Type B pancreatic cell (in vitro differentiated cells): ENCODE data around the gene TMPRSS4. TPM values are rescaled to one million over a fixed set of nuclear protein-coding genes. Genes with fewer than 3 reads are reported as not detected.

ENCODE experiments used
- DNase-seq: peaks from one replicate; pipeline ENCODE4 v3.0.0; 2021; ENCODE audit warnings: mixed read lengths; ENCODE audit not compliant: unreplicated experiment; ENCODE audit errors: extremely low spot score
- H3K27ac Mint-ChIP-seq: 2 replicates; pipeline ENCODE4 v1.8.0; 2021; ENCODE audit warnings: mild to moderate bottlenecking, mixed read lengths
- H3K27me3 Mint-ChIP-seq: 2 replicates; pipeline ENCODE4 v1.8.0; 2021; ENCODE audit warnings: mixed read lengths
- H3K36me3 Mint-ChIP-seq: 2 replicates; pipeline ENCODE4 v1.8.0; 2021; ENCODE audit warnings: mixed read lengths
- H3K4me1 Mint-ChIP-seq: one replicate; pipeline ENCODE4 v1.8.0; 2021; ENCODE audit warnings: mixed read lengths; ENCODE audit not compliant: unreplicated experiment
- H3K4me3 Mint-ChIP-seq: 2 replicates; pipeline ENCODE4 v1.8.0; 2021; ENCODE audit warnings: mild to moderate bottlenecking, mixed read lengths
- H3K9me3 Mint-ChIP-seq: 2 replicates; pipeline ENCODE4 v1.8.0; 2021; ENCODE audit warnings: mixed read lengths
- total RNA-seq: library from RNA; stranded (reverse); gene quantifications from 2 replicates; pipeline ENCODE4 v1.2.1, GENCODE V29; 2021; ENCODE audit warnings: low replicate concordance
- TF ChIP-seq, protein P1 (sequence below): fragments of 200-600 bp; sonication (generic); conservative IDR thresholded peaks from 2 replicates; pipeline ENCODE4 v1.5.0; 2021; ENCODE audit warnings: antibody characterized with exemption, mild to moderate bottlenecking

The TMPRSS4 gene
- total RNA-seq, 1 donor from 2014 or later = 33.8 TPM

DNA sequence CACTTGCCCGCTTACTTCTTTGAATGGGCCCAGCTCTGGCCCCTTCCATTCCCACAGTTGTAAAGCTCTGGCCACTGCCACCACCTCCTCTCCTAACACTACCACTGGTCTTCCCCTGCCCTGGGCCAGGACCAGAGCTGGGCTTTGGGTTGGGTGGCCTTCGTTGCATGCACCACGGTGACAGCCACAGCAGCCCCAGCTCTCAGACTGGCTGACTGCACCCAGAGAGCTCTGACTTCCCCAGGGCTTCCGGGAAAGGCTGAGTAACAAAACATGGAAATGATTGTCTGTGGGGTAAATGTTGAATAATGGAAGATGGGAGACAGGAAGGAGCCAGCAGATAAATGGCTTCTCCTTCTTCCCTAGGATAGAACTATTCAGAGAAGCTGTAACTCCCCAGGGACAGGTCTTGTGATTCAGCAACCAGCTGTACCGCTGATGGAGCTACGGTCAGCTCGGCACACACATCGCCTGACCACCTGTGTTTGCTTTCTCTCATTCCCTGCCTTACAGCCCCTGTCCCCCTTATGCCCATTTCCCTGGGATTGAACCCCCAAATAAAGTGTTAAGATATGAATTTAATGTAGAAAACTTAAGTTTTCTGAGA is 48.2 kb downstream of the TMPRSS4 start:
- Mint-ChIP-seq H3K4me3 (no peak overlapping the region), H3K36me3 (peaks cover 8% of the 10 kb centered on the region), H3K27me3 (no peaks in the 10 kb centered on the region), H3K27ac (no peak overlapping the region), H3K9me3 (no peaks in the 10 kb centered on the region), H3K4me1 (peaks cover 5% of the 10 kb centered on the region)
- TF ChIP-seq, protein P1, sequence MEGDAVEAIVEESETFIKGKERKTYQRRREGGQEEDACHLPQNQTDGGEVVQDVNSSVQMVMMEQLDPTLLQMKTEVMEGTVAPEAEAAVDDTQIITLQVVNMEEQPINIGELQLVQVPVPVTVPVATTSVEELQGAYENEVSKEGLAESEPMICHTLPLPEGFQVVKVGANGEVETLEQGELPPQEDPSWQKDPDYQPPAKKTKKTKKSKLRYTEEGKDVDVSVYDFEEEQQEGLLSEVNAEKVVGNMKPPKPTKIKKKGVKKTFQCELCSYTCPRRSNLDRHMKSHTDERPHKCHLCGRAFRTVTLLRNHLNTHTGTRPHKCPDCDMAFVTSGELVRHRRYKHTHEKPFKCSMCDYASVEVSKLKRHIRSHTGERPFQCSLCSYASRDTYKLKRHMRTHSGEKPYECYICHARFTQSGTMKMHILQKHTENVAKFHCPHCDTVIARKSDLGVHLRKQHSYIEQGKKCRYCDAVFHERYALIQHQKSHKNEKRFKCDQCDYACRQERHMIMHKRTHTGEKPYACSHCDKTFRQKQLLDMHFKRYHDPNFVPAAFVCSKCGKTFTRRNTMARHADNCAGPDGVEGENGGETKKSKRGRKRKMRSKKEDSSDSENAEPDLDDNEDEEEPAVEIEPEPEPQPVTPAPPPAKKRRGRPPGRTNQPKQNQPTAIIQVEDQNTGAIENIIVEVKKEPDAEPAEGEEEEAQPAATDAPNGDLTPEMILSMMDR = no peak
- no peak for DNase-seq

GRCh38 chr11:118126082-118126838 is 49.4 kb downstream of the TMPRSS4 start:
- Mint-ChIP-seq H3K27me3 (no peaks in the 10 kb centered on the region), H3K4me1 (peaks cover 5% of the 10 kb centered on the region), H3K9me3 (no peaks in the 10 kb centered on the region), H3K36me3 (peaks cover 5% of the 10 kb centered on the region), H3K4me3 (no peak overlapping the region), H3K27ac (no peak overlapping the region)
- no peak for DNase-seq
- TF ChIP-seq, protein P1 = no peak

- Mint-ChIP-seq H3K36me3 (no peaks in the 10 kb centered on the region), H3K27ac (no peak overlapping the region), H3K4me1 (peaks cover 5% of the 10 kb centered on the region), H3K9me3 (no peaks in the 10 kb centered on the region), H3K4me3 (no peak overlapping the region), H3K27me3 (no peaks in the 10 kb centered on the region)
- TF ChIP-seq, protein P1 = no peak
- DNase-seq = no peak
Observed at GRCh38 chr11:118128310-118128709, 51.4 kb downstream of the TMPRSS4 start.

DNA sequence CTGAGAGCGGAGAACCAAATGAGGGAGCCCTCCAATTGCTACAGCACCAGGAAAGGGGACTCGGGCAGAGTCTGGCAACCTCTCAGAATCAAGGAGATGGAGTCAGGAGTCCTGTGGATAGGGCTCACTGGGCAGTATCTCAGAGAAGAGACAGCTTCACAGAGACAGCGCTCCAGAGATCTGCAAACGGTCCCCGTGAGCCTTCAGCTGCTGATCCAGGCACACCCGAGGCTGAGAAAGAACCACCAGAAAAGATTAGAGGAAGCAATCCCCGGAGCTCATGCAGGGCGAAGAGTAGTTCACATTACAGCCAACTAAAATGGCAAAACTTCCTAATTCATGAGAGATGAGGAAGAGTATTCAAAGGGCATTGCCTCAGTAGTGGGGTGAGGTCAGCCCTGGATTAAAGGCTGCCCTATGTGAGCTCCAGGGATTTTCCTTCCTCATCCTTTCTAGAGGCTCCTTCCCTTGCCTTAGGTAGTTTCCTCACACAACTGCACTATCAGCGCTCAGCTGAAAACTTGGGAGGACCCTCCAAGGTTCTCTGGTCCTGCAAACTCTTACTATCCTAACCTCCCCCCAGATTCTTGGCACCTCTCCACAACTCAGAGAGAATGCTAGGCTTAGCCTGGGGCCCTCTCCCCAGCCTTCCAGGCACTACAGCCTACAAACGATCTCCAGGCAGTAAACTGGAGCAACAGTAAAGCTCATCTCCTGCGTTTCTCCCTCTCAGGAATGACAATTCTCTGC is 52.0 kb downstream of the TMPRSS4 start:
- no peak for DNase-seq
- Mint-ChIP-seq H3K4me1 (peaks cover 5% of the 10 kb centered on the region), H3K27ac (no peak overlapping the region), H3K36me3 (no peaks in the 10 kb centered on the region), H3K9me3 (no peaks in the 10 kb centered on the region), H3K4me3 (no peak overlapping the region), H3K27me3 (peaks cover 2% of the 10 kb centered on the region)
- TF ChIP-seq, protein P1 = no peak

- TF ChIP-seq, protein P1 = no peak
- H3K27ac Mint-ChIP-seq = no peak overlapping the region
- H3K9me3 Mint-ChIP-seq = no peaks in the 10 kb centered on the region
- peaks cover 5% of the 10 kb centered on the region for H3K4me1 Mint-ChIP-seq
- no peak for DNase-seq
- no peaks in the 10 kb centered on the region for H3K36me3 Mint-ChIP-seq
- H3K27me3 Mint-ChIP-seq = peaks cover 9% of the 10 kb centered on the region
- no peak overlapping the region for H3K4me3 Mint-ChIP-seq
Observed at GRCh38 chr11:118129471-118130172, 52.7 kb downstream of the TMPRSS4 start.
